Measurements from ENCODE around the gene C1QTNF1. TPM values are rescaled to one million over a fixed set of nuclear protein-coding genes. Genes with fewer than 3 reads are reported as not detected.
"Not testable (repeated sequence)": the region's sequence is repeated elsewhere in the genome, so short reads cannot be mapped to it uniquely, and the experiment has no call there.

C1QTNF1 gene
- total and polyA plus RNA-seq, 3 donors from 2014 or later, result 9.1 to 22.5 (median 9.8) TPM

GRCh38 chr17:79073016-79073705 lies 49.2 kb downstream of the C1QTNF1 start:
- Histone ChIP-seq H3K27me3 (no peaks in the 10 kb centered on the region), H3K36me3 (ENCODE audit: low read depth, missing control alignments) (no peaks in the 10 kb centered on the region), H3K4me3 (no peak overlapping the region), H3K4me1 (no peaks in the 10 kb centered on the region), H3K27ac (no peak overlapping the region), H3K9me3 (no peaks in the 10 kb centered on the region)
- WGBS, 2 donors, result 81 to 82% methylated on average over 6 to 8 of the region's 8 CpGs
- intact Hi-C loops (cut with DNase I; ENCODE audit: low total_unique reads), result no loop called here
- DNase-seq, result no peak
- TF ChIP-seq CTCF (IDR thresholded peaks at IDR 0.05) (no peak), POLR2A (IDR thresholded peaks at IDR 0.05) (no peak)

GRCh38 chr17:79073706-79074088 lies 49.7 kb downstream of the C1QTNF1 start:
- H3K36me3 ChIP-seq (ENCODE audit: low read depth, missing control alignments), result no peaks in the 10 kb centered on the region
- no peaks in the 10 kb centered on the region for H3K4me1 ChIP-seq
- H3K27me3 ChIP-seq, result no peaks in the 10 kb centered on the region
- DNase-seq, result no peak
- peak overlapping the region in 1 of 2 donors; percentile 86 for H3K27ac ChIP-seq
- intact Hi-C loops (cut with DNase I; ENCODE audit: low total_unique reads), result no loop called here
- H3K4me3 ChIP-seq, result peak overlapping the region in 1 of 2 donors; percentile 78
- WGBS, 2 donors, result 54 to 72% methylated on average over 6 of the region's 6 CpGs
- no peaks in the 10 kb centered on the region for H3K9me3 ChIP-seq
- TF ChIP-seq POLR2A (IDR thresholded peaks at IDR 0.05) (no peak), CTCF (IDR thresholded peaks at IDR 0.05) (no peak)

GRCh38 chr17:79074121-79074648 lies 50.2 kb downstream of the C1QTNF1 start:
- peak overlapping the region in 1 of 2 donors; percentile 86 for H3K27ac ChIP-seq
- H3K4me1 ChIP-seq; H3K27me3 ChIP-seq; H3K9me3 ChIP-seq; H3K36me3 ChIP-seq (ENCODE audit: low read depth, missing control alignments); intact Hi-C loops (cut with DNase I; ENCODE audit: low total_unique reads); DNase-seq: not testable (repeated sequence)
- peak overlapping the region; percentile 74 to 78 for H3K4me3 ChIP-seq
- 50 to 61% methylated on average over 22 of the region's 22 CpGs for WGBS, 2 donors

- intact Hi-C loops (cut with DNase I; ENCODE audit: low total_unique reads), result no loop called here
- H3K36me3 ChIP-seq (ENCODE audit: low read depth, missing control alignments), result no peaks in the 10 kb centered on the region
Observed at GRCh38 chr17:79074649-79075445, 50.9 kb downstream of the C1QTNF1 start, which contains the start of gene ENGASE. ENGASE (plus strand) TSS chr17:79074824; CDS start chr17:79074945, 121 bp downstream.

More at GRCh38 chr17:79074649-79075445, 50.9 kb downstream of the C1QTNF1 start, which contains the start of gene ENGASE:
- peak within 1 kb of the TSS; percentile 65 to 86 for H3K27ac ChIP-seq
- H3K4me3 ChIP-seq, result peak within 1 kb of the TSS; percentile 74 to 78
- WGBS, 2 donors, result 0 to 3% methylated on average over 3 to 48 of the region's 106 CpGs
- H3K9me3 ChIP-seq, result no peaks in the 10 kb centered on the region
- DNase-seq, result peak; percentile 96
- no peak for TF ChIP-seq CTCF (IDR thresholded peaks at IDR 0.05)
- no peak for TF ChIP-seq POLR2A (IDR thresholded peaks at IDR 0.05)
- H3K27me3 ChIP-seq, result no peaks in the 10 kb centered on the region
- no peaks in the 10 kb centered on the region for H3K4me1 ChIP-seq

All from testis (tissue), 3 donors.